ENCODE data around the gene PODXL2. TPM values are rescaled to one million over a fixed set of nuclear protein-coding genes. Genes with fewer than 3 reads are reported as not detected.

PODXL2 gene
- total RNA-seq, 1 donor from 2014 or later = 10.7 TPM

DNA sequence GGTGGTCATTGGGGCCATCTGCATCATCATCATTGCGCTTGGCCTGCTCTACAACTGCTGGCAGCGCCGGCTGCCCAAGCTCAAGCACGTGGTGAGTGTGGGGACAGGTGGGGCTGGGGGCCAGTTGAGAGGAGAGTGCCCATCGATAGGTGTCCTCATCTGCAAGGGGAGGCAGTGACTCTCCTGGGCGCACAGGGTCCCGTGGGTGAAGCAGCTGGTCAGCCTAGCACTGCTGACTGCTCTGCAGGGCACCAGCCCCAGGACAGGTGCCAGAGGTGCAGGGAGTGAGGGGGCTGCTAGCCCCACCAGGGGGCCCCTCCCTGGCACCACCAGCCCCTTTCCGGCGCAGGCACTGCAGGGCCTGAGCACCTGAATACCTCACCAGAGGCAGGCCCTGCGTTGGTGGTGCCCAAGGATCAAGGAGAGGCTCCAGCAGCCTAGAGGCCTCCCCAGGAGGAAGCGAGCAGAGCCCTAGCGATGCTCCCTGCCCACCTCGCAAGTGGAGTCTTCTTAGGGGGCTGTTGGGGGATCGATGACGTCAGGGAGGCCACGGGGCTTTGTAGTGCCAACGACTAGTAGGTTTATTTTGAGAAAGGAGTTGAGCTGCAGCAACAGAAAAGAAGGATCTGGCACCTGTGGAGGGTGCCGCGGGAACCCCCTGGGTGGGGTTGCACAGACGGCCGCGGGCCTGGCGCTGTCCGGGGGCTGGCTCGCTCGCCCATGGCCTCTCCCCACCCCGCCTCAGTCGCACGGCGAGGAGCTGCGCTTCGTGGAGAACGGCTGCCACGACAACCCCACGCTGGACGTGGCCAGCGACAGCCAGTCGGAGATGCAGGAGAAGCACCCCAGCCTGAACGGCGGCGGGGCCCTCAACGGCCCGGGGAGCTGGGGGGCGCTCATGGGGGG, 42.8 kb downstream of the PODXL2 start:
- H3K27ac Mint-ChIP-seq (ENCODE audit: unreplicated experiment) = peak overlapping the region; percentile 76
- peak; percentile 91 for DNase-seq (ENCODE audit: low spot score)

DNA sequence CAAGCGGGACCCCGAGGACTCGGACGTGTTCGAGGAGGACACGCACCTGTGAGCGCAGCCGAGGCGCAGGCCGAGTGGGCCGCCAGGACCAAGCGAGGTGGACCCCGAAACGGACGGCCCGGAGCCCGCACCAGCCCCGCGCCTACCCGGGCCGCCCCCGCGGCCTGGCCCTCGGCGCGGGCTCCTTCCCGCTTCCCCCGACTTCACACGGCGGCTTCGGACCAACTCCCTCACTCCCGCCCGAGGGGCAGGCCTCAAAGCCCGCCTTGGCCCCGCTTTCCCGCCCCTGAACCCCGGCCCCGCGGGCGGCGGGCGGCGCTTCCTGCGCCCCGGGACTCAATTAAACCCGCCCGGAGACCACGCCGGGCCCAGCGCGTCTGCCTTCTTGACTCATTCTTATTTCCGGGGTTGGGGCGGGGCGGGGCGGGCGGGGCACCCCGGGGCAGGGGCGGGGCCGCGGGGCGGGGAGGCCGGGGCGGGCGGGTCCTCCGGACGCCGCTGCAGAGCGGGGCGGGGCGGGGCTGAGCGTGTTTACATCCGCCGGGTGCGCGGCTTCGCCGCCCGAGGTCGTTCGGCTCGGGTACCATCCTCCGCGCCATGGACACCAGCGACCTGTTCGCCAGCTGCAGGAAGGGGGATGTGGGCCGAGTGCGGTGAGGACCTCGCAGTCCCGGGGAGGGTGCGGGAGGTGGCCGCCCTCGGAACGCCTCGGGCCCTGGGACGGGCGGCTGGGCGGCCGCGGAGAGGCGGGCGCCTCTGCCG, 43.6 kb downstream of the PODXL2 start, which contains the start of gene ABTB1:
Gene ABTB1 (plus strand): TSS at position 524 of the 762 bp plus-strand sequence. CDS start 74 bp downstream, at position 598.
- Mint-ChIP-seq H3K4me1 (ENCODE audit: low read depth) (peaks cover 20% of the 10 kb centered on the region), H3K27ac (ENCODE audit: unreplicated experiment) (peak within 1 kb of the TSS; percentile 76), H3K4me3 (ENCODE audit: unreplicated experiment) (peak within 1 kb of the TSS; percentile 77), H3K36me3 (ENCODE audit: low read depth) (peaks cover 3% of the 10 kb centered on the region), H3K9me3 (ENCODE audit: low read depth) (no peaks in the 10 kb centered on the region), H3K27me3 (ENCODE audit: low read depth) (no peaks in the 10 kb centered on the region)
- TF ChIP-seq, protein P1, sequence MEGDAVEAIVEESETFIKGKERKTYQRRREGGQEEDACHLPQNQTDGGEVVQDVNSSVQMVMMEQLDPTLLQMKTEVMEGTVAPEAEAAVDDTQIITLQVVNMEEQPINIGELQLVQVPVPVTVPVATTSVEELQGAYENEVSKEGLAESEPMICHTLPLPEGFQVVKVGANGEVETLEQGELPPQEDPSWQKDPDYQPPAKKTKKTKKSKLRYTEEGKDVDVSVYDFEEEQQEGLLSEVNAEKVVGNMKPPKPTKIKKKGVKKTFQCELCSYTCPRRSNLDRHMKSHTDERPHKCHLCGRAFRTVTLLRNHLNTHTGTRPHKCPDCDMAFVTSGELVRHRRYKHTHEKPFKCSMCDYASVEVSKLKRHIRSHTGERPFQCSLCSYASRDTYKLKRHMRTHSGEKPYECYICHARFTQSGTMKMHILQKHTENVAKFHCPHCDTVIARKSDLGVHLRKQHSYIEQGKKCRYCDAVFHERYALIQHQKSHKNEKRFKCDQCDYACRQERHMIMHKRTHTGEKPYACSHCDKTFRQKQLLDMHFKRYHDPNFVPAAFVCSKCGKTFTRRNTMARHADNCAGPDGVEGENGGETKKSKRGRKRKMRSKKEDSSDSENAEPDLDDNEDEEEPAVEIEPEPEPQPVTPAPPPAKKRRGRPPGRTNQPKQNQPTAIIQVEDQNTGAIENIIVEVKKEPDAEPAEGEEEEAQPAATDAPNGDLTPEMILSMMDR (IDR thresholded peaks at IDR 0.05) = no peak
- DNase-seq (ENCODE audit: low spot score) = peak; percentile 83

More for the DNA sequence above, 42.8 kb downstream of the PODXL2 start:
- Mint-ChIP-seq H3K4me1 (ENCODE audit: low read depth) (peaks cover 20% of the 10 kb centered on the region), H3K27me3 (ENCODE audit: low read depth) (no peaks in the 10 kb centered on the region), H3K4me3 (ENCODE audit: unreplicated experiment) (peak overlapping the region; percentile 75), H3K36me3 (ENCODE audit: low read depth) (peaks cover 2% of the 10 kb centered on the region), H3K9me3 (ENCODE audit: low read depth) (no peaks in the 10 kb centered on the region)
- TF ChIP-seq, protein P1 (IDR thresholded peaks at IDR 0.05) = no peak

DNA sequence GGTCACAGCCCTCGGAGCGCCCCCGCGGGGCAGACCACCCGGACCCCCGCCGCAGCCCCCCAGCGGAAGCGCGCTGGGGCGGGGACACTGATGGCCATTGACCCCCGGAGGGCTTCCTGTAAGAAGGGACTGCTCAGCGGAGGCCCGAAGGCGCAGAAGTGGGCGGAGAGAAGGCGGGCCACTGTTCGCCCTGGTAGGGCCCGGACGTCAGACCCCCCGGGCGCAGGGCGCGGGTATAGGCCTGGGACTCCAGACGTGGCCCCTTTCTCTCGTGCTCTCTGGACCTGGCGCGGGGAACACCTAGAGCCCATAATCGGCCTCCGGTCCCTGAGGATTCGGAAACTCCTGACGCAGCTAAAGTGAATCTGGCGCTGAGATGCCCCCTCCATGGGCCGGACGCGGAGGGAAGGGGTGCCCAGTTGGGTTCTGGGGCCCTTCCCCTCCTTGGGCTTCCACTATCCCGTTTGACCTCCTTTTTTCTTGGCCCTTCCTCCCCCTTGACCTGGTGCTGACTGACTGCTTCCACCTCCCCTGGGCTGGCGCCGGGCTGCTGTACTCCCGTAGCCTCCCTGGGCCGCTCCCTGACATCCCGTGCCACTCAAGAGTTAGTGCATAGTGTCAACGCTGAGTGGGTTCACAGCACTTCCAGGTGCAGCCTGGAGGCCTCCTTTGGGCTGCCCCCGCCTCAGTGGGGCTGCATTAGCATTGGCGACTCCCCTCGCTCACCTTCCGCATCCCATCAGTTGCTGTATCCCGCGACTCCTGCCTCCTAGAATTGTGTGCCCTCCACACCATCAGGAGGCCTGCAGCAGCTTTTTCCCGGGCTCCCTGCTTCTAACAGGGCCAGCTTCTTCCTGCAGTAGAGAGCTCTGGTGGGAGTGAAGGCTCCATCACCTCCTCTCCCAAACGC, 44.5 kb downstream of the PODXL2 start:
- TF ChIP-seq, protein P1 (IDR thresholded peaks at IDR 0.05) = no peak
- H3K9me3 Mint-ChIP-seq (ENCODE audit: low read depth) = no peaks in the 10 kb centered on the region
- H3K4me1 Mint-ChIP-seq (ENCODE audit: low read depth) = peaks cover 20% of the 10 kb centered on the region
- peak overlapping the region; percentile 68 for H3K27ac Mint-ChIP-seq (ENCODE audit: unreplicated experiment)
- DNase-seq (ENCODE audit: low spot score) = peak; percentile 88
- peaks cover 5% of the 10 kb centered on the region for H3K36me3 Mint-ChIP-seq (ENCODE audit: low read depth)
- peak overlapping the region; percentile 77 for H3K4me3 Mint-ChIP-seq (ENCODE audit: unreplicated experiment)
- no peaks in the 10 kb centered on the region for H3K27me3 Mint-ChIP-seq (ENCODE audit: low read depth)

DNA sequence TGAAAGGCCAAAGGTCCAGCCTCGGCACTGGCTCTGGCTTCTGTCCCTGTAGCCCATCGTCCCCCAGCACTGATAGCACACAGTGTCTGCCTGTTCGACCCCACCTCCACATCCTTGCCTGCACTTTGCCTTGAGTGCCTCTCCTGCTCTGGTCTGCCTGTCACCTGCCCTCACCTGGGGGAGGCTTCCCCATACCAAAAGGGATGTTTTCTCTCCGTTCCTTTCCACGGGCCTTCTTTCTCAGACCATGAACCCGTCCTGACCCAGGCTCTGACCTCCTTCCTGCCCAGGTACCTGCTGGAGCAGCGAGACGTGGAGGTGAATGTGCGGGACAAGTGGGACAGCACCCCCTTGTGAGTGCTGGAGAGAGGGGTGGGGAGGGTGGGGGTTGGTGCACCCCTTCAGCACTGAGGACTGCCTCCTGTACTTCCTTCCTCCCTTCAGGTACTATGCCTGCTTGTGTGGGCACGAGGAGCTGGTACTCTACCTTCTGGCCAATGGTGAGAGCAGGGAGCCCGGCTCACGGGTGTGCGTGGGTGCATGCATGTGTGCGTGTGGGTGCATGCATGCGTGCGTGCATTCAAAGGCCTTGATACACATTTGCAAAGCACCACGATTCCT, 45.2 kb downstream of the PODXL2 start:
- Mint-ChIP-seq H3K27ac (ENCODE audit: unreplicated experiment) (peak overlapping the region; percentile 68), H3K27me3 (ENCODE audit: low read depth) (no peaks in the 10 kb centered on the region), H3K4me1 (ENCODE audit: low read depth) (peaks cover 20% of the 10 kb centered on the region), H3K9me3 (ENCODE audit: low read depth) (no peaks in the 10 kb centered on the region), H3K4me3 (ENCODE audit: unreplicated experiment) (peak overlapping the region; percentile 77), H3K36me3 (ENCODE audit: low read depth) (peaks cover 5% of the 10 kb centered on the region)
- TF ChIP-seq, protein P1 (IDR thresholded peaks at IDR 0.05) = no peak
- peak; percentile 78 for DNase-seq (ENCODE audit: low spot score)

Measured in chondrocyte (in vitro differentiated cells).